Gastroesophageal sphincter (tissue), 3 donors: Measurements from ENCODE around the gene TCF25.

Source experiments
- CTCF ChIP-seq, 4 experiments: fragments of 200-600 bp in 2 of 4; fragments of 450-650 bp in 2 of 4; sonication (generic) in 1 of 4; IDR thresholded peaks; one replicate each; pipeline ENCODE4 v1.5.1; 2017 to 2019; ENCODE audit warnings: antibody characterized with exemption in 4 of 4, mild to moderate bottlenecking in 2 of 4, moderate library complexity in 2 of 4
- EP300 ChIP-seq: sonication (generic); formaldehyde crosslinking; IDR thresholded peaks from one replicate; pipeline ENCODE4 v1.6.1; 2017; ENCODE audit warnings: antibody characterized with exemption, mild to moderate bottlenecking
- POLR2A ChIP-seq, 2 donors: fragments of 450-650 bp; IDR thresholded peaks; one replicate each; pipeline ENCODE4 v1.6.1; 2017; ENCODE audit warnings: antibody characterized with exemption in 2 of 2, mild to moderate bottlenecking in 2 of 2, moderate library complexity in 1 of 2
- POLR2AphosphoS5 ChIP-seq: sonication (generic); formaldehyde crosslinking; IDR thresholded peaks from one replicate; pipeline ENCODE4 v1.6.1; 2017; ENCODE audit warnings: antibody characterized with exemption

- TF ChIP-seq CTCF (IDR thresholded peaks at IDR 0.05) (no peak), POLR2A (IDR thresholded peaks at IDR 0.05) (no peak), POLR2AphosphoS5 (no peak), EP300 (no peak)
Measured at GRCh38 chr16:89936034-89936433, 62.6 kb downstream of the TCF25 start.
